HG02588 (cell line): Measurements from ENCODE around the gene AMDHD2.
"Not testable (repeated sequence)": the region's sequence is repeated elsewhere in the genome, so short reads cannot be mapped to it uniquely, and the experiment has no call there.

Experiments used
- ATAC-seq: cut with Tn5 transposase; IDR thresholded peaks from one replicate; pipeline ENCODE4 v1.9.1; 2021; ENCODE audit warnings: mild to moderate bottlenecking, moderate library complexity; ENCODE audit not compliant: unreplicated experiment

Gene AMDHD2

GRCh38 chr16:2520097-2520783, at the start of gene AMDHD2:
TSS of gene AMDHD2 (plus strand) at chr16:2520371. CDS start at chr16:2520459, 88 bp downstream.
- no peak for ATAC-seq

GRCh38 chr16:2470603-2471015, 49.6 kb upstream of the AMDHD2 start:
- no peak for ATAC-seq

- ATAC-seq = no peak
Observed at GRCh38 chr16:2471016-2471652, 49.0 kb upstream of the AMDHD2 start, which contains the start of gene NTN3. TSS of gene NTN3 (plus strand) at chr16:2471297. CDS start at chr16:2471702, 405 bp downstream.

- no peak for ATAC-seq
Observed at GRCh38 chr16:2471653-2472487, 48.3 kb upstream of the AMDHD2 start.

- ATAC-seq = no peak
Observed at GRCh38 chr16:2472488-2472864, 47.7 kb upstream of the AMDHD2 start.

- no peak for ATAC-seq
Observed at GRCh38 chr16:2472885-2473445, 47.2 kb upstream of the AMDHD2 start.

- no peak for ATAC-seq
Observed at GRCh38 chr16:2473446-2473926, 46.7 kb upstream of the AMDHD2 start.

- ATAC-seq = peak; percentile 19
Observed at GRCh38 chr16:2473999-2474876, 45.9 kb upstream of the AMDHD2 start.

GRCh38 chr16:2474877-2475412, 45.2 kb upstream of the AMDHD2 start, which contains the start of gene TBC1D24:
TSS of gene TBC1D24 (plus strand) at chr16:2475127. CDS start at chr16:2496149, 21,022 bp downstream.
- peak; percentile 67 for ATAC-seq

GRCh38 chr16:2475413-2476344, 44.5 kb upstream of the AMDHD2 start:
- no peak for ATAC-seq

- no peak for ATAC-seq
Observed at GRCh38 chr16:2476345-2476720, 43.8 kb upstream of the AMDHD2 start.

GRCh38 chr16:2476741-2477140, 43.4 kb upstream of the AMDHD2 start:
- ATAC-seq = no peak

- no peak for ATAC-seq
Observed at GRCh38 chr16:2477327-2477726, 42.8 kb upstream of the AMDHD2 start.

- ATAC-seq = no peak
Observed at GRCh38 chr16:2478279-2478678, 41.9 kb upstream of the AMDHD2 start.

GRCh38 chr16:2479996-2480395, 40.2 kb upstream of the AMDHD2 start:
- not testable (repeated sequence) for ATAC-seq

- no peak for ATAC-seq
Observed at GRCh38 chr16:2480948-2481347, 39.2 kb upstream of the AMDHD2 start.

GRCh38 chr16:2481676-2482075, 38.5 kb upstream of the AMDHD2 start:
- ATAC-seq = no peak

GRCh38 chr16:2482249-2482648, 37.9 kb upstream of the AMDHD2 start:
- no peak for ATAC-seq
